NCI-H2196 treated with DMSO at 0.1 percent for 48 hours (cell line): ENCODE measurements around the gene LATS2.
"Not testable (repeated sequence)": the region's sequence is repeated elsewhere in the genome, so short reads cannot be mapped to it uniquely, and the experiment has no call there.

ENCODE experiments used
- DNase-seq: peaks from one replicate; lab custom pipeline; 2025; ENCODE audit not compliant: unreplicated experiment; lab: John Stamatoyannopoulos, UW

LATS2 gene

DNA sequence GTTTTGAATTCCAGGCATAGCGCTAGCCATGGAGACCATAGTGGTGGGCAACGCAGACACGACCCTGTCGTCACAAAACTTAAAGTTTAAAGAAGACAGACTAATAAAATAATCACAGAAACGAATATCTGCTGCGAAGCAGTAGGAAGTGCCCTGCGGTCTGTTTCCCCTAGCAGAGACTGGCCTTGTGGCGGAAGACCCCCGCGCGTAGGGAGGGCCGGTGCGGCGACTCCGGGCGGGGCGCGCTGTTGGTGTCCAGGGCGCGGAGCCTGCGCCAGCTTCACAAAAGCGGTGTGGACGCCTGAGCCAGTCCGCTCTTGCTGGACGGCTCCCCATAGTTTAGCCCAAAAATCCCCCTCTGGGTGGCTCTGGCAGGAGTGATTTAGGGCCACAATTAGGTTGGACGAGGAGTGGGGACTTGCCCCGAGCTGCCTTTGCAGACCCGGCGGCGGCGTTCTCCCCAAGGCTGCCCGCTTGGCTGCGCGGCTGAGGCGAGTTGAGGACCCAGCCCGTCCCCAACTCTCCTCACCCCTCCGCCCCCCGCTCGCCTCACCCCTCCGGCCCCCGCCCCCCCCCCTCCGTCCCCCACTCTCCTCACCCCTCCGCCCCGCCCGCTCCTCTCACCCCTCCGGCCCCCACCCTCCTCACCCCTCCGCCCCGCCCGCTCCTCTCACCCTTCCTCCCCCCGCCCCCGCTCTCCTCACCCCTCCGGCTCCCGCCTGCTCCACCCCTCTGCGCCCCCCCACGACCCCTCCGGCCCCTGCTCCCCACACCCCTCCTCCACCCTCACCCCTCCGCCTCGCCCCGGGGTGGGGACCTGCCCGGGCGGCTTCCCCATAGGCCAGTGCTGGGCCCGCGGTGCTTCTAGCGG, 14.2 kb upstream of the LATS2 start:
- DNase-seq: no peak

DNA sequence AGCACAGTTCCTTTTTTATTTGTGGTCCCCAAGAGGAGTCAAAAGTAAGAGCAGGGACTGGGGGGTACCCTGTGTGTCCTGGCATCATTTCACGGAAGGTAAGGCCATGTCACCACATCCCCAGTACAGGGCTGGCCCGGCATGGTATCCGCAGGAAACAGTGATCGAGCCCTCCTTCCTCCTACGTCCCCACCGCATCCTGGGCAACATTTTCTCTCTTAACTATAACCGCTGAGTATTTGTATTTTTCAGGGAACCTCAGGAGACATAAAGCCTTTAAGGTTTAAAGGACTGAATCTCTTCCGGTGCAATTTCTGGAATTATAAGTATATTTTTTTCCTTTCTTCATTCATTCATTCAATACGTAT, 13.6 kb upstream of the LATS2 start:
- DNase-seq: no peak

DNA sequence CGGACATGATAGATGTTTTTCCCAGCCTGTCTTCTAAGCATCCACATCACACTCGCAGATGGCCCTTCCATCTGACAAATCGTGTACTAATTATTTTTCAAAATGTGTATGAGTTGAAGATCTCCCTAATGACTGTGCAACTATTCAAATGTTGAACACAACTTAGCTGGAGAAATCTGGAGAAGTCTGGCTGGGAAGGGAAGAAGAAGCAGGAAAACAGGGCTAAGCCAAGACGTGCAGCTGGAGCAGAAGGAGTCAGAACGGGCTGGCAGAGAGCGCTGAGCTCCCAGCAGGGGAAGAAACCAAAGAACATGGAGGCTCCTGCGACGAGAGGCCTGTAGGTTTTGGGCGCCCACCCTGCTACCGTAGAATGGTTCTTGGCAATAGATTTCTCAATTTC, 13.2 kb upstream of the LATS2 start:
- DNase-seq: no peak

DNA sequence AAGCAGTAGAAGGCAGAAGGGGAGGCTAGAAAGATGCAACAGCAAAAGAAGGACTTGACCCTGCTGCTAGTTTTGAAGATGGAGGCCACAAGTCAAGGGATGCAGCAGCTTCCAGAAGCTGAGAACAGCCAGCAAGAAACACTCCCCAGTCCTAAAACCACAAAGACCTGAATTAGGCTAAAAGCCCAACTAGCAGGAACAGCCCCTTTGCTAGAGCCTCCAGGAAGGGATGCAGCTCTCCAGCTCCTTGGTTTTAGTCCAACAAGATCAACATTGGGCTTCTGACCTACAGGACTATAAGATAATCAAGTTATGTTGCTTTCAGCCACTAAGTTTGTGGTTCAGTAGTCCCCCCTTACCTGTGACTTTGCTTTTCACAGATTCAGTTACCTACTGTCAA, 10.5 kb upstream of the LATS2 start:
- DNase-seq: no peak

DNA sequence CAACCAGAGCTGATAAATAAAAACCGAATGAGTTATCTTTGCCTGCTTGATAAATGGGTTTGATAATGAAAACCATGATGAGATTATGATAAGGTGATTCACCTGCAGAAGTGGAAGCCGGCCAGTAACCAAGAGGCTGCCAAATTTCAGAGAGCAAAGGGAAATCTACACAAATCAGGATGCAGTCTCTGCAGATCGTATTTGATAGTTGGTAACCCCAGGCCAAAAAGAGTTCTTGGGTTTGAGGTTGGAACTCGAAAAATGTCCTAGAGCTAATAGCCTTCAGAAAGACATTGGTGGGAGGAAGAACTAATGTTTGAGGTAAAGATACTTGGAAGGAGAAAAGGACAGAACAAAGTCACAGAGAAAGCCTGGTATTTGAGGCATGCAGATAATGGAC, 9.6 kb upstream of the LATS2 start:
- DNase-seq: no peak

DNA sequence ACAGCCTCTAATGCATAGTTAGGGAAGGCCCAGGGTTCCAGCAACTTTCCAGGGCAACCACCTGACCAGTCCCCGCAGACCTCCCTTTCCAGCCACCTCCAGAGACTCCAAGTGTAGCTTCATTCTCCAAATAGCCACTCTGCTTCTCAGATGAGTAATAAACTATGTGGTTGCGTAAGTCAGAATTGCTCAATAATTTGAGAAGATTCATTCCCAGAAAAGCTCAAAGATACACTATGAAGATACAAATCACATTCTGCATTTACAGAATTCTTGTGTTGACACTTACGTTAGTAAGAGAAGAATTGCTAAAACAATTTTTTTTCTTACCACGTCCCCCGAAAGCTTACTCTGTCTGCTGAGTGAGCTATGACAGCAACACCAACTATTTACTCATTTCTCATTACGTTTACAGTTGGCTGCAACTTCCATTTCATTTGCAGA, 8.2 kb upstream of the LATS2 start:
- no peak for DNase-seq

DNA sequence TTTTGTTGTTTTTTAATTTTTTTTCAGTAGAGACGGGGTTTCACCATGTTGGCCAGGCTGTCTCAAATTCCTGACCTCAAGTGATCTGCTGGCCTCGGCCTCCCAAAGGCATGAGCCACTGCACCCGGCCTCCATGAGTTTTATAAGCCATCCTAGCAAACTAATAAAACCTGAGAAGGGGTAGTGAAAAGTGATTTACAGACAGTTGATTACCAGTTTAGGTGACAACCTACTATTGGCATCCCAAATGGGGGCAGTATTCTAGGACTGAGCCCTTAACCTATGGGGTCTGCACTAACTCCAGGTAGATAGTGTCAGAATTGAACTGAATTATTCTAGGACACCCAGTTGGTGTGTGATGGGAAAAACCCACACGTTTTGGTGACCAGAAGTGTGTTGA, 6.5 kb upstream of the LATS2 start:
- DNase-seq: no peak

DNA sequence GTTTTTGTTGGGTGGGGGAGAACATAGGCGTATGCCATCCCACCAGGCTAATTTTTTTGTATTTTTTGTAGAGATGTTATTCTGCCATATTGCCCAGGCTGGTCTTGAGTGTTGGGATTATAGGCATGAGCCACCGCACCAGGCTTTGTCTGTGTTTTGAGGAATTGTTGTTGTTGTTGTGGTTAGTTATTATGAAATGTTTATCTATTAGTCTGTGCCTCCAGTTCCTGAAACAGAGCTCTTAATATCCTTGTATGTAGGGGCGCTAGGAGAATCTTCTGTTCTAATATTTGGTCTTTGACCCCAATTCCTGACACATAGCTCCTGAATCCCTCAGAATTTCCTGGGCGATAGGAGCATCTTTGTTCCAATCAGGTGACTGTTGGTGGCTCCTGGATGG, 5.6 kb upstream of the LATS2 start:
- DNase-seq: no peak

DNA sequence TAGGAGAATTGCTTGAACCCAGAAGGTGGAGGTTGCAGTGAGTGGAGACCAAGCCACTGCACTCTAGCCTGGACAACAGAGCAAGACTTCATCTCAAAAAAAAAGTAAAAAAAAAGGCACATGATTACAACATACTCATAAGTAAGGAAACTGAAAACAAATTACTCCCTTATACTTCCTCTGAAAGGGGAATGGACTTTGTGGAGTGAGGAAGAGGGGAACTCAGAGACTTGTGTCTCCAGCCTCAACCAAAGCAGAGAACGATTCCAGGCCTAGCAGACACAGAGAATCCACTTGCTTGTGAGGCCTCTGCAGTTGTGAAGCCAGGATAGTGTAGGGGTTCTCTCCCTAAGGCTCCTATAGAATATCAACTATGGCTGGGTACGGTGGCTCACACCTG, 4.3 kb upstream of the LATS2 start:
- no peak for DNase-seq

DNA sequence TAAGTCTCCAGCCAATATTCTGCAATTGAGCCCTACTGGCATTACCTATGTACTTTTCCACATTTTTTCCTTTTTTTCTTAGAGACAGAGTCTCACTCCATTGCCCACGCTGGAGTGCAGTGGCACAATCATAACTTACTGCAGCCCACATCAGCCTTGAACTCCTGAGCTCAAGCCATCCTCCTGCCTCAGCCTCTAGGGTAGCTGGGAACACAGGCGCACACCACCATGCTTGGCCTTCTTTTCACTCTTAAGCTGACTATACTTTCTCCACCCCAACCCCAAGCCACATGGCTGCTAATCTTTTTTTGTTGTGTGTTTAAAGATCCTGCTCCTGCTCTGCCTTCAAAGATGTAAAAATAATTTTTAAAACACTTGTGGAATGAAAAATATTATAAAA, 1.6 kb upstream of the LATS2 start:
- DNase-seq: no peak

DNA sequence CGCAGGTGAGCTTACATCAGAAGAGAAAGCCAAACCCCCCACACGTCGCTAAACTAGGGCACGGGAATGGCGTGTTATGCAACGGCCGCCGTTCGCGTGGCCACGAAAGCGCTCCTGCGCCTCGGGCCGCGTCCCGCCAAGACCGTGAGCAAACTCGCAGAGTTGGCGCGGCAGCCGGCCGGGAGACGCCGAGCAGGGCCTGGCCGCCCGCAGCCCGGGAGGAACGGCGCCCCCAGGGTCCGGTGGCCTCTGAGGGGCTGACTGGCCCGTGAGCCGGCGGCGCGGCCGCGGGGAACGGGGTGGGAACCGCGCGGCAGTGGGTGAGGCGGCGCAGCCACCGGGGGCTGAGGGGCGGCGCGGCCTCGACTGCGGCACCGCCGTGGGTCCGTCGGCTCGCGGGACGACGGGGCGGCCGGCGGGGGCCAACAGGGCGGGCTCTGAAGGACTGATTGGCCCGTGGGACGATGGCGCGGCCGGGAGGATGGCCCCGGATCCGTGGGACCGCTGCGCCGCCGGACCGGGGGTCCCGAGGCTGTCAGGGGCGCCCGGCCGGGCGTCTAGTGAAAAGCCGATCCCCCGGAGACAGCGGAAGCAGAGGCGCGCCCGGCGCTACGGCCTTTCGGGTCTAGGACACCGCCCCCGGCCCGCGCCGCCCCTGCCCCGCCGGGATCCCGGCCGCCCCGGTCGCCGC, 903 bp downstream of the LATS2 start:
- DNase-seq: no peak

DNA sequence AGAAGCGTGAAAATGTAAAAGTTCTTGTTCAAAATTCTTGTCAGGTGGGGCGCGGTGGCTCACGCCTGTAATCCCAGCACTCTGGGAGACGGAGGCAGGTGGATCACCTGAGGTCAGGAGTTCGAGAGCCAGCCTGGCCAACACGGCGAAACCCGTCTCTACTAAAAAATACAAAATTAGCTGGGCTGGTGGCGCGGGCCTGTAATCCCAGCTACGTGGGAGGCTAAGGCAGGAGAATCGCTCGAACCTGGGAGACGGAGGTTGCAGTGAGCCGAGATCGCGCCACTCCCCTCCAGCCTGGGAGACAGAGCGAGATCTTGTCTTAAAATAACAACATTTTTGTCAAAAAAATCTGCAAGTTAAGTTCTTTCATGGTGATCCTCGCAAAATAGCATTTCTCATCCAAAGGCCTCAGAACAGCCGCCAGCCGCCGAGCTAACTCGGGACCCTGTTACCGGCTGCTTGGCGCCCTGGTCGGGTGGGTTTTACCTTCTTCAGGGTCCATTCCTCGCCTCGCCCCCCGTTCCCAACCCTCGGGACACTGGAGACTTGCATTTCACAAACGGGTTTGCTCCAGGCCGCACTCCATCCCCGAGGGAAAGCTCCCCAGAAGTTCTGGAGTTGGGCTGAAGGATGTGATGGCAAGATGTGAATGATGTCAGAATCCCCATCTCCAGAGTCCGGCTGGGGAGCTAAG, 1.6 kb downstream of the LATS2 start:
- no peak for DNase-seq

DNA sequence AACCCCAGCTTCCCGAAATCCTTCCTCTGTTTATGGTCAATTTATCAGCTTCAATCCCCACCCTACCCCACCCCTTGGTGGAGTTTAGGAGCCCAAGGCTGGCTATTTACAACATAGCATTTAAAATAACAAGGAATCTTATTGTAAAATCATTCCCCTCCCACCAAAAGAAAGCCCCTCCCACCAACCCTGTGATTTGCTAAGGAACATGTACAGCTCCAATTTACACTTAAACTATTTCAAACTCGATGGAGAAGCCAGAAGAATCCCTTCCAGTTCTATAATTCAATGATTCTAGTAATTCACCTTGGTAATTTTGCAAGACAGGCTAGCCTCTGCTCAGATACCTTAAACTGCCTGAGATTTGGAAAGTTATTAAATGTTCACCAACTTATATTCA, 3.0 kb downstream of the LATS2 start:
- no peak for DNase-seq

DNA sequence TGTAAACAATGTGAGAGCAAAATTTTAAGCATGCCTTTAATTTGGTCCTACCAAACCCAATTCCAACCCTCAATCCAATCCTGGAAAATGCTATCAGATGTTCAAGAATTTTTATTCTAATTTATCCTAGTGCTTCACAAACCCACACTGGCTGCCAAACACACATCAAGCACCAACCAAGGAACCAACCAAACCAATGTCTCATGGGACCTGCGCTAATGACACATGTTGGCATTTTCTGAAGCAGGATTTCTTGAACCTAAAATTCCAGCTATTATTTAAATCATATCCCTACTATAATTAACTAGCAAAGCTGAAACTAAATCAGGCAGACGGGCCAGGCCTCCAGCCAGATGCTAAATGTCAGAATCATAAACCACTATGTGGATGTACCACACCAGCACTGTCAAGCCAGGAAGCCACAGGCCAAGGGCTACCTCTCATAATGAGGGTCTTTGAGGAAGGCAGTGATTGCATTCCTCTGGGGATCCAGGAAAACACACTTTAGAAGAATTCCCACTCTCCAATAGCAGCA, 5.8 kb downstream of the LATS2 start:
- no peak for DNase-seq

DNA sequence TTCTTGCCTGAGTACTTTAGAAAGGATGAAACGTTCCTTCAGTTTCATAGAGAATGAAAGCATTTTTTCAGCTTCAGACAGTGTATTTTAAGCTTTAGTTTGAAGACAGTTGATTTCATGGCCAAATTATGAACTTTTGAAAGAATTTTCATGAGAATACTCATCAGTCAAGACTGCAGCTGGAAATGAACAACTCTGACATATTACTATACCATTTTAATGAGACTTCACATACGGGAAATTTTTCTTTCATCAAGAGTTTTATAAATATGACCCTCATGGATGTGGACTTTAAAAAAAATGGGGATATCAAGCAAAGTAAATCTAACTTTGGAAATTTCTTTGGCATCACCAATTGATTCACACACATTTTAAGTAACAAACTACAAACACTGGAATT, 6.4 kb downstream of the LATS2 start:
- DNase-seq: no peak

DNA sequence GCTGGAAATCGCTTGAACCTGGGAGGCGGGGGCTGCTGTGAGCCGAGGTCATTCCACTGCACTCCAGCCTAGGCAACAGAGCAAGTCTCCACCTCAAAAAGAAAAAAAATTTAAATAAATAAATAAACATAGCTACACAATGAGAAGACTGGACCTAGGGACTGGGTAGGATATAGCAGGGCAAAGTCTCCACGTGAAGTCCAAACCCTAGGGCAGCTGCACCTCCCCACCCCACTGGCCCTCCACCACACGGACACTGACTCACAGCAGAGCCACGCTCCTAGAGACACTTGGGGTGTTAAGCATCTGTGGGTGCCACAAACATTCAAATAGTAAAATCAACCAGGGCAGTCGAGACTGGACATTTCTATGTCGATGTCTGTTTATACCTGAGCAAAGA, 7.1 kb downstream of the LATS2 start:
- no peak for DNase-seq

DNA sequence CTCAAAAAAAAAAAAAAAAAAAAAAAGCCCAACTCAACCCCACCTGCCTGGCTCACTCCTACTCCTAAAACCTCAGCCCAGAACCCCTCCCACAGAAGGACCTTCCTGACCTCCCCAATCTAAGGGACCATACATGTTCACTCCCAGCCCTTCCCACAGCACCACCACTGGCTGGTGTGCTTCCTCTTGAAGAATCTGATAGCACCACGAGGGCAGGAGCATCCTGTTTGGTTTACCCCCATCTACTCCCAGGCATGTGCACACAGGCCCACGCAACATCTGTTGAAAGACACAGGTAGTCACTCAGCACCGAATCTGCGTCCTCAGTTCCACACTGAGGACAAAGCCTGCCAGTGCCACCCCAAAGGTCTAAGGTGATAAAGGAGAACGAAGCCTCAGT, 8.2 kb downstream of the LATS2 start:
- no peak for DNase-seq

DNA sequence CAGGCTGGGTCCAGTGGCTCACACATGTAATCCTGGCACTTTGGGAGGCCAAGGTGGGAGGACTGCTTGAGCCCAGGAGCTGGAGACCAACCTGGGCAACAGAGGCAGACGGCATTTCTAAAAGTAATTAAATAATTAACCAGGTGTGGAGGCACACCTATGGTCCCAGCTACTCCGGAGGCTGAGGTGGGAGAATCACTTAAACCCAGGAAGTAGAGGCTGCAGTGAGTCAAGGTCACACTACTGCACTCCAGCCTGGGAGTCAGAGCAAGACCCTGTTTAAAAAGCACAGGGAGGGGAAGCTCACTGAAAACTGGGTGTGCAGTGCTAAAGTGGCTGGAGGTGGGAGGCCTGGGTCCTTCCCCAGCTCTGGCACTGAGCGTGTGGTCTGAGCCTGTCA, 9.7 kb downstream of the LATS2 start:
- DNase-seq: no peak

DNA sequence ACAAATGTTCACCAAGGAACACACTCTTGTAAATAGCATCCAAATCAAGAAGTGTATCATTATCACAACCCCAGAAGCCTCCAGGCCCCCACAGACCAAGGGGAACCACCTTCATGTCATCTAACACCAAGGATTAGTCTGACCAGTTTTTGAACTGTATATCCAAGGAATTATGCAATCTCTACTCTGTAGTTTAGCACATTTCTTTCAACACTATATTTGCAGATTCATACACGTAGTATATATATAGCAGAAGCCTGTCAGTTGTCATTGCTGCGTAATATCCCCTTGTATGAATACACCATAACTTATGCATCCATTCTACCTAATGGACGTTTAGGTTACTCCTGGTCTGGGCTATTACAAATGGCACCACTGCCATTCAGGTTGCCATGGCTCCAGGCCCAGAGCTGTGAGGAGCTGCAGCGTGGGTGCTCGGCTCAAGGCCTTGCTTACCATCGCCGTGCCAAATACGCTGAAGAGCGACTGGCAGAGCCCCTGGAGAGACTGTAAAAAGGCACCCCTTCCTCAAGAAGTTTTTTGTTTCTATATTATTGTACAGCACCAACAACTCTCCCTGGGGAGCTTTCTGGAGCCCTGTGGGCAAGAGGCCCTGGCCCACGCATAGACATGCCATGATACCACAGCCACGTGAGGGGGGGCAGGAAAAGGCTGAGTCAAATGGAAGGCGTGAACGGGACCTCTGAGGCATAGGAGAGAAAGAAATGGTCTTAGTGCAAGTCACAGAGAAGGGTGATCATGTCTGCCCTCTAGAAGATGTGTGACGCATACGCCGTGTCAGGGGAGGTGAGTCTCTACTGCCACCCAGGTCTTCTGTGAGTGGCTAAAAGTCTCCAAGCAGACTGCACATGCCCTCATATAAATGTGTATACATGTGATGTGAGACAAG, 10.8 kb downstream of the LATS2 start:
- no peak for DNase-seq

DNA sequence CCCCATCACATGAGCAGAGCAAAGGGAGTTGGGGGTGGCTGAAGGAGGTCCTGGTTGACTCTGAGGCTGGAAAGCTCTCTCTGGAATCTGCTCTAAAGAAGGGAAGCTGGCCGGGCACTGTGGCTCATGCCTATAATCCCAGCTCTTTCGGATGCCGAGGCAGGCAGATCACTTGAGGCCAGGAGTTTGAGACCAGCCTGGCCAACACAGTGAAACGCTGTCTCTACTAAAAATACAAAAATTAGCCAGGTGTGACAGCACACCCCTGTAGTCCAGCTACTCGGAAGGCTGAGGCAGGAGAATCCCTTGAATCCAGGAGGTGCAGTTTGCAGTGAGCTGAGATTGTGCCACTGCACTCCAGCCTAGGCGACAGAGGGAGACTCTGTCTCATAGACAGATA, 11.7 kb downstream of the LATS2 start:
- DNase-seq: not testable (repeated sequence)
